Upper lobe of left lung (tissue), 4 donors: ENCODE data around the gene PPP1R3D.

Experiments
- EP300 ChIP-seq, 4 donors: sonication (generic); formaldehyde crosslinking; IDR thresholded peaks; one replicate each; pipeline ENCODE4 v1.5.1; 2017; ENCODE audit warnings: antibody characterized with exemption in 4 of 4, control low read depth in 2 of 4
- POLR2A ChIP-seq, 4 donors: fragments of 450-650 bp; IDR thresholded peaks; one replicate each; pipeline ENCODE4 v1.5.1; 2016 to 2017; ENCODE audit warnings: antibody characterized with exemption in 4 of 4, mild to moderate bottlenecking in 2 of 4
- TF ChIP-seq, protein P1 (sequence below), 6 experiments: fragments of 450-650 bp in 4 of 6; fragments of 200-600 bp in 2 of 6; sonication (generic) in 2 of 6; IDR thresholded peaks; one replicate each; pipeline ENCODE4 v1.5.1; 2016 to 2019; ENCODE audit warnings: antibody characterized with exemption in 6 of 6

DNA sequence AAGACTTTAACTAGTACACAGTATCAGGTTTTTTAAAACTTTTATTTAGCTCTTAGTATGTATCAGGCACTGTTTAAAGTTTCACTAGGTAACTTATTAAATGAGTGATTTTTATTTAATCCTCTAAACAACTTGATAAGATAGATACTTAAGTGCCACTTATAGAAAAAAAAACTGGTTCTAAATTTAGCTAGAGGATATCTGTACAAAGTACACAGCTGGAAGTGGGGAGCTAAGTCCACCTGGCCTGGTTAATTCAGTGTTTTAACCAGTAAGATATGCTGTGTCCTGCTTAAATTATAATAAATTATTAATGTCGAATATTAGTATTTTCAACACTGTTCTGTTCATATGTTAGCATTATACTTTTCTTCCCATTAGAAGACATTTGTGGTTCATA is 44.2 kb downstream of the PPP1R3D start:
- TF ChIP-seq, protein P1, sequence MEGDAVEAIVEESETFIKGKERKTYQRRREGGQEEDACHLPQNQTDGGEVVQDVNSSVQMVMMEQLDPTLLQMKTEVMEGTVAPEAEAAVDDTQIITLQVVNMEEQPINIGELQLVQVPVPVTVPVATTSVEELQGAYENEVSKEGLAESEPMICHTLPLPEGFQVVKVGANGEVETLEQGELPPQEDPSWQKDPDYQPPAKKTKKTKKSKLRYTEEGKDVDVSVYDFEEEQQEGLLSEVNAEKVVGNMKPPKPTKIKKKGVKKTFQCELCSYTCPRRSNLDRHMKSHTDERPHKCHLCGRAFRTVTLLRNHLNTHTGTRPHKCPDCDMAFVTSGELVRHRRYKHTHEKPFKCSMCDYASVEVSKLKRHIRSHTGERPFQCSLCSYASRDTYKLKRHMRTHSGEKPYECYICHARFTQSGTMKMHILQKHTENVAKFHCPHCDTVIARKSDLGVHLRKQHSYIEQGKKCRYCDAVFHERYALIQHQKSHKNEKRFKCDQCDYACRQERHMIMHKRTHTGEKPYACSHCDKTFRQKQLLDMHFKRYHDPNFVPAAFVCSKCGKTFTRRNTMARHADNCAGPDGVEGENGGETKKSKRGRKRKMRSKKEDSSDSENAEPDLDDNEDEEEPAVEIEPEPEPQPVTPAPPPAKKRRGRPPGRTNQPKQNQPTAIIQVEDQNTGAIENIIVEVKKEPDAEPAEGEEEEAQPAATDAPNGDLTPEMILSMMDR (IDR thresholded peaks at IDR 0.05), result no peak
- TF ChIP-seq POLR2A (IDR thresholded peaks at IDR 0.05) (no peak), EP300 (IDR thresholded peaks at IDR 0.05) (no peak)
